SK-N-SH (cell line): ENCODE measurements around the gene SCYGR3. TPM values are rescaled to one million over a fixed set of nuclear protein-coding genes. Genes with fewer than 3 reads are reported as not detected.

Experiments
- CTCF ChIA-PET: fragments of 300-600, 350-600 bp; formaldehyde crosslinking; extraction: SDS; loops from one replicate; lab custom pipeline; 2021; lab: Yijun Ruan, JAX
- POLR2A ChIA-PET: fragments of 350-600 bp; sonication (Branson Sonifier 250); formaldehyde crosslinking; extraction: SDS; loops from one replicate; lab custom pipeline; 2020; ENCODE audit warnings: antibody characterized with exemption, inconsistent platforms; lab: Yijun Ruan, JAX
- DNase-seq: peaks from one replicate; pipeline ENCODE4 v3.0.0; 2012
- H2AFZ ChIP-seq: fragments of 200-600 bp; sonication (generic); 2 replicates; pipeline ENCODE4 v1.8.1; 2016; ENCODE audit warnings: antibody characterized with exemption, mild to moderate bottlenecking, low read depth
- H3F3A ChIP-seq: fragments of 200-600 bp; sonication (generic); replicated peaks from 2 replicates; pipeline ENCODE3; 2016; ENCODE audit warnings: antibody characterized with exemption, mild to moderate bottlenecking; ENCODE audit not compliant: insufficient read depth
- H3K27ac ChIP-seq, 2 experiments: fragments of 200-500 bp in 1 of 2; fragments of 200-600 bp in 1 of 2; sonication (Bioruptor generic) in 1 of 2; sonication (generic), shearing (Covaris generic) in 1 of 2; 2 replicates each; pipeline versions ENCODE4 v1.5.1 to v1.6.1; 2014 to 2016; ENCODE audit warnings: low read depth in 2 of 2, inconsistent platforms in 1 of 2, low read length in 1 of 2, mild to moderate bottlenecking in 1 of 2, mixed read lengths in 1 of 2
- H3K27me3 ChIP-seq: fragments of 200-600 bp; sonication (generic), shearing (Covaris generic); 2 replicates; pipeline ENCODE4 v1.6.1; 2016; ENCODE audit warnings: mixed run types; ENCODE audit not compliant: insufficient read depth
- H3K36me3 ChIP-seq, 2 experiments: fragments of 200-500 bp in 1 of 2; fragments of 200-600 bp in 1 of 2; sonication (Bioruptor generic) in 1 of 2; sonication (generic) in 1 of 2; replicated peaks in 1 of 2; 2 replicates each; pipeline versions ENCODE3 to v1.5.1; 2014 to 2016; ENCODE audit warnings: low read length in 1 of 2, mild to moderate bottlenecking in 1 of 2; ENCODE audit not compliant: insufficient read depth in 2 of 2, control insufficient read depth in 1 of 2
- H3K4me1 ChIP-seq, 2 experiments: fragments of 200-500 bp in 1 of 2; fragments of 200-600 bp in 1 of 2; sonication (Bioruptor generic) in 1 of 2; sonication (generic), shearing (Covaris generic) in 1 of 2; 2 replicates each; pipeline versions ENCODE4 v1.5.1 to v1.6.1; 2014 to 2016; ENCODE audit warnings: low read depth in 1 of 2, low read length in 1 of 2, mixed run types in 1 of 2; ENCODE audit not compliant: insufficient read depth in 2 of 2, control insufficient read depth in 1 of 2
- H3K4me2 ChIP-seq: fragments of 200-600 bp; sonication (generic), shearing (Covaris generic); 2 replicates; pipeline ENCODE4 v1.6.1; 2017; ENCODE audit warnings: mixed run types
- H3K4me3 ChIP-seq, 2 experiments: fragments of 200-500 bp in 1 of 2; fragments of 200-600 bp in 1 of 2; sonication (Bioruptor generic) in 1 of 2; sonication (generic), shearing (Covaris generic) in 1 of 2; 2 replicates each; pipeline versions ENCODE4 v1.5.1 to v1.8.1; 2014 to 2016; ENCODE audit warnings: low read depth in 2 of 2, inconsistent platforms in 1 of 2, low read length in 1 of 2, mild to moderate bottlenecking in 1 of 2, mixed read lengths in 1 of 2, moderate library complexity in 1 of 2
- H3K79me2 ChIP-seq: fragments of 200-600 bp; sonication (generic); 2 replicates; pipeline ENCODE4 v1.8.1; 2017; ENCODE audit warnings: mild to moderate bottlenecking; ENCODE audit not compliant: insufficient read depth
- H3K9ac ChIP-seq: fragments of 200-600 bp; sonication (generic); 2 replicates; pipeline ENCODE4 v1.6.1; 2017; ENCODE audit warnings: mixed run types
- H3K9me2 ChIP-seq: fragments of 200-600 bp; sonication (generic); 2 replicates; pipeline ENCODE4 v1.6.1; 2017; ENCODE audit warnings: mixed run types
- H3K9me3 ChIP-seq: fragments of 200-600 bp; sonication (generic); 2 replicates; pipeline ENCODE4 v1.6.1; 2017; ENCODE audit warnings: mixed run types, mild to moderate bottlenecking, moderate library complexity
- H4K20me1 ChIP-seq: fragments of 200-600 bp; sonication (generic); 2 replicates; pipeline ENCODE4 v1.6.1; 2017; ENCODE audit warnings: mild to moderate bottlenecking, mixed run types; ENCODE audit not compliant: insufficient read depth
- CTCF ChIP-seq: fragments of 200-600 bp; sonication (generic); IDR thresholded peaks from 2 replicates; pipeline ENCODE4 v1.6.1; 2017; ENCODE audit warnings: antibody characterized with exemption, mild to moderate bottlenecking, moderate library complexity
- ELF1 ChIP-seq: IDR thresholded peaks from 2 replicates; pipeline ENCODE4 v1.4.0; 2012
- EZH2phosphoT487 ChIP-seq: fragments of 200-600 bp; sonication (generic); IDR thresholded peaks from 2 replicates; pipeline ENCODE4 v1.6.1; 2017; ENCODE audit warnings: low read depth, mixed run types, mild to moderate bottlenecking, antibody characterized with exemption, moderate library complexity, borderline replicate concordance
- FOSL2 ChIP-seq: IDR thresholded peaks from 2 replicates; pipeline ENCODE4 v1.4.0; 2012; ENCODE audit warnings: low read depth, mild to moderate bottlenecking, moderate library complexity, borderline replicate concordance
- GABPA ChIP-seq: IDR thresholded peaks from 2 replicates; pipeline ENCODE4 v1.4.0; 2012; ENCODE audit warnings: low read depth, mild to moderate bottlenecking
- GATA2 ChIP-seq: sonication (generic); formaldehyde crosslinking; IDR thresholded peaks from 2 replicates; pipeline ENCODE4 v1.5.0; 2020; ENCODE audit warnings: mild to moderate bottlenecking, missing genetic modification reagents
- MAX ChIP-seq: IDR thresholded peaks from 2 replicates; pipeline ENCODE4 v1.4.0; 2012; ENCODE audit warnings: low read depth
- NFIC ChIP-seq: IDR thresholded peaks from 2 replicates; pipeline ENCODE4 v1.4.0; 2012; ENCODE audit warnings: borderline replicate concordance
- PBX3 ChIP-seq: IDR thresholded peaks from 2 replicates; pipeline ENCODE4; 2012
- RAD21 ChIP-seq: IDR thresholded peaks from 2 replicates; pipeline ENCODE4 v1.6.1; 2012; ENCODE audit warnings: mild to moderate bottlenecking, low read length
- RFX5 ChIP-seq: IDR thresholded peaks from 2 replicates; pipeline ENCODE4 v1.6.1; 2012; ENCODE audit warnings: mild to moderate bottlenecking, improper control_type of control experiment, low read length
- TAF1 ChIP-seq: IDR thresholded peaks from 2 replicates; pipeline ENCODE4 v1.6.1; 2012; ENCODE audit warnings: low read depth, mild to moderate bottlenecking, low read length, moderate library complexity, borderline replicate concordance
- TCF12 ChIP-seq: IDR thresholded peaks from 2 replicates; pipeline ENCODE4 v1.4.0; 2012
- USF2 ChIP-seq: fragments of 150-350 bp; IDR thresholded peaks from 2 replicates; pipeline ENCODE4 v1.6.1; 2017; ENCODE audit warnings: antibody characterized with exemption, low read length, low read depth, borderline replicate concordance
- YY1 ChIP-seq: IDR thresholded peaks from 2 replicates; pipeline ENCODE4 v1.4.0; 2012; ENCODE audit warnings: low read depth, mild to moderate bottlenecking
- ZBTB33 ChIP-seq: IDR thresholded peaks from 2 replicates; pipeline ENCODE4 v1.4.0; 2012; ENCODE audit warnings: low read depth, borderline replicate concordance
- WGBS: methylation state at CpG from one replicate; pipeline ENCODE4 v1.1.6; 2017; ENCODE audit warnings: low lambda C conversion rate; 5-methylcytosine and 5-hydroxymethylcytosine counted together
- polyA plus RNA-seq, 3 experiments: library from polyadenylated mRNA; depleted of rRNA; stranded (reverse); fragments of >200 nt; gene quantifications; 2 replicates each; pipeline ENCODE4 v1.2.3, GENCODE V29; 2012

SCYGR3 gene
- polyA plus RNA-seq, 1 of the 3 experiments (the other 2 are of a cell fraction), result not detected

GRCh38 chr2:227615906-227616305, 1.3 kb upstream of the SCYGR3 start:
- H3K4me3 ChIP-seq, result no peak overlapping the region
- no peaks in the 10 kb centered on the region; a peak in 1 of 4 replicates for H3K4me1 ChIP-seq
- H3K79me2 ChIP-seq, result no peaks in the 10 kb centered on the region
- ChIA-PET CTCF (no interaction called here), POLR2A (no interaction called here)
- no peak overlapping the region for H3K9ac ChIP-seq
- no peaks in the 10 kb centered on the region for H3K9me3 ChIP-seq
- no peak overlapping the region for H2AFZ ChIP-seq
- no peaks in the 10 kb centered on the region for H3K27me3 ChIP-seq
- no peaks in the 10 kb centered on the region for H3K9me2 ChIP-seq
- no peaks in the 10 kb centered on the region for H3F3A ChIP-seq
- no peak overlapping the region for H3K27ac ChIP-seq
- TF ChIP-seq TCF12 (no peak), USF2 (no peak), EZH2phosphoT487 (no peak), ZBTB33 (no peak), RAD21 (no peak), CTCF (no peak), PBX3 (no peak)
- no peak overlapping the region for H3K4me2 ChIP-seq
- H4K20me1 ChIP-seq, result no peaks in the 10 kb centered on the region
- 67% methylated on average over 5 of the region's 5 CpGs for WGBS
- DNase-seq, result no peak
- H3K36me3 ChIP-seq, result no peaks in the 10 kb centered on the region

- DNase-seq, result no peak
- 87% methylated on average over 4 of the region's 4 CpGs for WGBS
- Histone ChIP-seq H3K27ac (no peak overlapping the region), H3K36me3 (no peaks in the 10 kb centered on the region), H3K4me3 (no peak overlapping the region), H3K9me2 (no peaks in the 10 kb centered on the region), H3K9me3 (no peaks in the 10 kb centered on the region), H3K27me3 (no peaks in the 10 kb centered on the region), H3K79me2 (no peaks in the 10 kb centered on the region), H4K20me1 (no peaks in the 10 kb centered on the region), H3F3A (no peaks in the 10 kb centered on the region), H3K4me1 (no peaks in the 10 kb centered on the region; a peak in 1 of 4 replicates), H3K9ac (no peak overlapping the region), H3K4me2 (no peak overlapping the region), H2AFZ (no peak overlapping the region)
- CTCF ChIA-PET, result interaction anchor here (2.5 kb wide), 1 partner anchor 43 kb away, joined by 7 read pairs; no protein-coding TSS in a partner anchor
- POLR2A ChIA-PET, result no interaction called here
- TF ChIP-seq YY1 (no peak), ELF1 (no peak), RFX5 (no peak), MAX (no peak), PBX3 (no peak), NFIC (no peak), TAF1 (no peak), GABPA (no peak), GATA2 (CRISPR knock-in tag) (no peak), FOSL2 (no peak), ZBTB33 (no peak), RAD21 (no peak)
Observed at GRCh38 chr2:227615181-227615580, 541 bp upstream of the SCYGR3 start.
